Stimulated activated CD8-positive, alpha-beta memory T cell treated with anti-CD3 and anti-CD28 coated beads, Interleukin-4, amount 100 ng/mL, for 48 hours (primary cell): ENCODE results near the gene HOXD8.
A peak's percentile ranks its signal among the peaks of the same experiment; 100 is the strongest.

Experiments
- DNase-seq: peaks from one replicate; pipeline ENCODE4 v3.0.0-alpha.2; 2020

The HOXD8 gene

GRCh38 chr2:176091329-176092258 lies 37.9 kb upstream of the HOXD8 start:
- no peak for DNase-seq

GRCh38 chr2:176092270-176093144 lies 37.0 kb upstream of the HOXD8 start, which contains the start of gene HOXD13:
Gene HOXD13 (plus strand): TSS chr2:176092721. CDS start chr2:176092891, 170 bp downstream.
- no peak for DNase-seq

GRCh38 chr2:176093145-176093897 lies 36.2 kb upstream of the HOXD8 start:
- DNase-seq: no peak

GRCh38 chr2:176093898-176094249 lies 35.6 kb upstream of the HOXD8 start:
- DNase-seq: no peak

GRCh38 chr2:176094349-176094748 lies 35.2 kb upstream of the HOXD8 start:
- DNase-seq: no peak

DNA sequence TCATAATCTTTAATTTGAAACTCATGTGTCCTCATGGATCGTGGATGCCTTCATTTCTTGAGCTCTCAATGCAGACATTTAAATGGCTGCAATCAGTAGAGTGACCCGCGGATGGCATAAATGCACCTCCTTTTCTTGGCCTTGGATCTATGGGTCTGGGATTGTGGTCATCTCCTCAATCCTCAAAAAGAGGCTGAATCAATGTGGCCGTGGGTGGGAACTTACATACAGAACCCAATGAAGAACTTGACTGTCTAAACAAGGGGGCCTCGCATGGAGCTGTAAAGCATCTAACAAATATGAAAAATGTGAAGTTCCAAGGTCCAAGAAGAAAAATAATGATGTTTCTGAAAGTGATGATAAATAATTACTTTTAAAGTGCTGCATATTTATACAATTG lies 34.1 kb upstream of the HOXD8 start:
- no peak for DNase-seq

- DNase-seq: no peak
Measured at GRCh38 chr2:176096243-176096985, 33.1 kb upstream of the HOXD8 start.

- DNase-seq: peak; percentile 76
Measured at GRCh38 chr2:176096986-176097819, 32.3 kb upstream of the HOXD8 start.

GRCh38 chr2:176097820-176098365 lies 31.6 kb upstream of the HOXD8 start:
- DNase-seq: no peak

DNA sequence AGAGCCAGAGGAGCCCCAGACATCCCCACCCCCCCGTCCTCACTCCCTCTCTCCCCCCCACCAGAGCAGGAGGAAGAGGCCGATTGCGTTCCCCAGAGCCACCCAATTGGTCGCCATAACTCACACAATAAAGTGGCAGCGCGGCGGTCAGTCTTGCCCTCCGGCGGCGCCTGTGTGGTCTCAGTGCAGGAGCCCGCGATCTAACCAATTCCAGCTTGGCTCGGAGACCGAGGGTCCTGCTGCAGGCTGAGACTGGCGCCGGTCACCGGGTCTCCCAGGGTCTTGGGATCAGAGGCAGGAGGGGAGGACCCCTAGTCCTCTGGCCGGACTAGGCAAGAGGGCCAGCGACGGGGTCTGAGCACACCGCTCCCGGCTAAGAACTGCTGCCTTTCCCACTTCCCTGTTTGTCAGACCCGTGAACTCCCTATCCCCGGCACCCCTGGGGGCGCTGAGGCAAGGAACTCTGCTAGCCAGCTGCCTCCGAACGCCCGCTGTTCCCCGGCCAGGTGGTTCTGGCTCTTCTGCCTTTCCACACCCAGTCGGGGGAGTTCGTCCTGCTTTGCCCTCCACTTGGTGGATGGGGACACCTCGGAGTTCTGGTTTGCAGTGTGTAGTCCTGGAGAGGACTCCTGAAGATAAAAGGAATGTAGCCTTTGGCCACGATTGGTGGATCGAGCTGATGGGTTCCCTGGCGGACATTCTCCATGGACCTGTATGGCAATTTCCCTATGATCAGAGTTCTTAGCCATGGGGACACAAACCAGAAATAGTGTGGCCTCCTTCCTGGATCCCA lies 30.9 kb upstream of the HOXD8 start:
- DNase-seq: no peak

DNA sequence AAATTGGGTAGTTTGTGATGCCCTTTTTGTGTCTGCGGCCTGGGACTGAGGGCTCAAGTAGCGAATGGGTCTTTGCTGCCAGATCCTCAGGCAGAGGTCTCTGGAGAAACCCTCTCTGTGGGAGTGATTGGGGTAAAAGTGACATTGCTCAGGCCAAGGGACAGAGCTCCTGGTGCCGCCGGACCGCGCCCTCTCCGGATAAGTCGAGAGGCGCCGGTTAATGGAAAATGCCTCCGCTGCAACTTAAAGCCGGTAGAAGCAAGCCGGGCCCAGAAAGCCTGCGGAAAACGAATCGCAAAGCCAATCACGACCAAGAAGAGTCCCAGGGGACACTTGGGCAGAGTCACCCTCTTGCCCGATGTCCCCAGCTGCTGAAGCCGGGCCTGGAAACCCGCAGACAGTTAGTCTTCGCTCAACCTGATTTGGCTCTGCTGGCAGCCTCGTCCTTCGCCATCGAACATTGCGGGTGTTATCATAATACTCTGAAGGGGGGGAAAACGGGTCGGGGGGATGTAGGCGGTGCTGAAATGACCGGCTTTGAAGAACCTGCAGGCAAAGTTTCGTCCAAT lies 30.3 kb upstream of the HOXD8 start:
- peak; percentile 22 for DNase-seq

- peak; percentile 22 for DNase-seq
Measured at GRCh38 chr2:176099728-176100546, 29.6 kb upstream of the HOXD8 start, which contains the start of gene HOXD12. Gene HOXD12 (plus strand): TSS chr2:176099795. CDS start chr2:176099802, 7 bp downstream.

DNA sequence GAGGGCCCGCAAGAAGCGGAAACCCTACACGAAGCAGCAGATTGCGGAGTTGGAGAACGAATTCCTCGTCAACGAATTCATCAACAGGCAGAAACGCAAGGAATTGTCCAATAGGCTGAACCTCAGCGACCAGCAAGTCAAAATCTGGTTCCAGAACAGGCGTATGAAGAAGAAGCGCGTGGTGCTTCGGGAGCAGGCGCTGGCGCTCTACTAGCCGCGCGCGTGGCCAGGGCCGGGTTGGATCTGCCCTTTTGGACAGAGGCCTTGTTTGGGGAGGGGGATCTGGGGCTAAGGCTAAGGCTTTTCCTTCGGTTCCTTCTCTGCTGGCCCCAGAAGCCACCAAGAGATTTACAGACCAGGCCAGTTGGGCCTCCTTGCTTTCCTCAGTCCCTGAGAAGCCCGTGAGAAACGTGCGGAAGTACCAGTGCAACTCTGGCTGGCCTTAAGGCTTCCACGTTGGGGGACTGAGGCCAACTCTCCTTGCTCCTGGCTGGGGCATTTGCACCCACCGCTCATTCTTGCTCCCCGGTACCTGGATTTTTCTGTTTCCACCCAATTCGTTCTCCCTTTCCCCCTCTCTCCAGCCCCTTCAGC lies 28.9 kb upstream of the HOXD8 start:
- no peak for DNase-seq

DNA sequence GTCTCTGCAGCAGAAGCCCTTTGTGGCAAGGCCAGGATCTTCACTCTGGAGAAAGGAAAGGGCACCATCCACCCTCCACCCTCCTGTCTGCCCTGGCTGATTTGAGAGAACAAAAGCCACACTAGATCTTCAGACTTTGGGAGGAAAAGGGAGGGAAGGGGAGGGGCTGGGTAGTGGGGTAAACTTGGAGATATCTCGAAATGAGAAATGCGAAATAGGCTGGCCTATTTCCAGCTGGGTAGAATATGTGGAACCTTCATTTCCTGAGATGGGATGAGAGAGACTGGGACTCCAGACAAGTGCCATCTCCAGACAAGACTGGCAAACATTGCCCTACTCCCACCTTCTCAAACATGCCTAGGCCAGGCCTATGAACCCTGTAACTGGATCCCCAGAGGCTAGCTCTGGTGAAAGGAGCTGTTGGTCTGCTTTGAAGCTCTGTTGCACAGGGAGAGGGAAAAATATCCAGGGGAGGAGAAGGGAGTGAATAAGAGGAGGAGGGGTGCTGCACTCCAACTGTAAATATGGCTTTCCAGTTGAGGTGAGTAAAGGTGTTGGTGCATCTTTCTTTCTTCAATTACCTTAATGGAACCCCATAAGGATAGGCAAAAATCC lies 28.2 kb upstream of the HOXD8 start:
- DNase-seq: no peak

GRCh38 chr2:176101842-176102241 lies 27.7 kb upstream of the HOXD8 start:
- DNase-seq: no peak

DNA sequence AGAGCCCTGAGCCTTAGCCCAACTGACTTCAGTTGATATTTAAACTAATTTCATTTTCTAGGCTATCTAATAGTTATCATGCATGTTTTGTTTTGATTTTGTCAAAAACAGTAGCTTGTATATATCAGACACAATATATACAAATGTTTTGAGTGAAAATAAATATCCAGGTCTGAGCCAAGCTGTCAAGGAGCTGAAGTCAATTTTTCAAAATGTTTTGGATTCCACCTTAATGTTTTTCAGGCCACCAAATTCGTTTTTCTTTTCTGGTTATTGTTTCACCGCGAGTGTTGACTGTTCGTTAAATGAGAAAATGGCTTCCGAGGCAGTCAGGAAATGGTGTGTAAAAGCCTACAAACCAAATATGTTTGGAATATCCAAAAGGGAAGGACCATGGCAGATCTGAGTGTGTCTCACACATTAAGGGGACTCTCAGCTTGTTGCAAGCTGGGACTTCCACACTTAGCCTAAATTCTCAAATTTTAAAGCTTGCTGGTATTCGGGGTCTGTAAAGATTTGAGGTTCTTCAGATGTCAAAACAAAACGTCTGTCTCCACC lies 27.1 kb upstream of the HOXD8 start:
- no peak for DNase-seq

DNA sequence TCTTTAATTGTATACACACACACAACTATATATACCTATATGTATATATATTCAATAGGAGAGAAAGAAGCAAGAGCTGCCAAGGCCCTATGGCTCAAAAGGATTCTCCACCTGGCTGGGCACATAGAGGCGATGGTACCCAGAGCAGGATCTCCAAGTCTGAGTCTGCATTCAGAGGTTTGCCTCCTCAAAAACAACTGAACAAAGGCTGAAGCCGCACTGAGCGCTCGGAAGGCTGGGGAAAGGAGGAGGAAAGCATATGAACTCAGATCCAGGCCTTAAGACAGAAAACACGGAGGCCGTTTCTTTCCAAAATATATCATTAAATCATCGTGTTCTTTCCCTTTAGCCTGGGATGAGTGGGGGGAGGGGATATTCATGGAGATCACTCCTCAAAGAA lies 26.3 kb upstream of the HOXD8 start:
- no peak for DNase-seq
